IPS-18c (cell line): Measurements from ENCODE around the gene CPSF6.
"Not testable (repeated sequence)": the region's sequence is repeated elsewhere in the genome, so short reads cannot be mapped to it uniquely, and the experiment has no call there.

Source experiments
- H3K4me3 ChIP-seq: 2 replicates; pipeline ENCODE4 v1.7.0; 2013; ENCODE audit warnings: low read depth, mild to moderate bottlenecking, low read length, moderate library complexity; ENCODE audit not compliant: insufficient read depth
- H3K9me3 ChIP-seq: one replicate; pipeline ENCODE4 v1.6.1; 2013; ENCODE audit warnings: mild to moderate bottlenecking, low read length, moderate library complexity; ENCODE audit not compliant: control insufficient read depth, insufficient read depth

Gene CPSF6

GRCh38 chr12:69239352-69239921 is at the start of gene CPSF6:
Gene CPSF6, plus strand, starts transcription at chr12:69239569. Its CDS starts 78 bp downstream, at chr12:69239647.
- H3K4me3 ChIP-seq, result peak within 1 kb of the TSS; percentile 87
- H3K9me3 ChIP-seq, result no peaks in the 10 kb centered on the region

GRCh38 chr12:69196302-69197288 is 42.8 kb upstream of the CPSF6 start:
- no peak overlapping the region for H3K4me3 ChIP-seq
- H3K9me3 ChIP-seq, result peaks cover 4% of the 10 kb centered on the region

GRCh38 chr12:69199976-69200375 is 39.4 kb upstream of the CPSF6 start:
- H3K4me3 ChIP-seq, H3K9me3 ChIP-seq: not testable (repeated sequence)

GRCh38 chr12:69204191-69204590 is 35.2 kb upstream of the CPSF6 start:
- H3K4me3 ChIP-seq, result no peak overlapping the region
- H3K9me3 ChIP-seq, result peaks cover 3% of the 10 kb centered on the region

- H3K9me3 ChIP-seq, result no peaks in the 10 kb centered on the region
- H3K4me3 ChIP-seq, result no peak overlapping the region
Measured at GRCh38 chr12:69210661-69211060, 28.7 kb upstream of the CPSF6 start.

- no peak overlapping the region for H3K4me3 ChIP-seq
- H3K9me3 ChIP-seq, result no peaks in the 10 kb centered on the region
Measured at GRCh38 chr12:69211160-69211559, 28.2 kb upstream of the CPSF6 start.

- Histone ChIP-seq H3K4me3 (no peak overlapping the region), H3K9me3 (no peaks in the 10 kb centered on the region)
Measured at GRCh38 chr12:69214169-69214568, 25.2 kb upstream of the CPSF6 start.

- Histone ChIP-seq H3K9me3 (no peaks in the 10 kb centered on the region), H3K4me3 (no peak overlapping the region)
Measured at GRCh38 chr12:69225251-69225910, 14.0 kb upstream of the CPSF6 start.

GRCh38 chr12:69231479-69231878 is 7.9 kb upstream of the CPSF6 start:
- H3K4me3 ChIP-seq, result no peak overlapping the region
- peaks cover 4% of the 10 kb centered on the region for H3K9me3 ChIP-seq

GRCh38 chr12:69238589-69239351 is 599 bp upstream of the CPSF6 start:
- peak overlapping the region; percentile 65 for H3K4me3 ChIP-seq

GRCh38 chr12:69239922-69240630 is 707 bp downstream of the CPSF6 start:
- Histone ChIP-seq H3K9me3 (no peaks in the 10 kb centered on the region), H3K4me3 (peak overlapping the region; percentile 87)

More at GRCh38 chr12:69238589-69239351, 599 bp upstream of the CPSF6 start:
- H3K9me3 ChIP-seq, result no peaks in the 10 kb centered on the region

- Histone ChIP-seq H3K9me3 (no peaks in the 10 kb centered on the region), H3K4me3 (peak overlapping the region; percentile 87)
Measured at GRCh38 chr12:69240631-69240995, 1.2 kb downstream of the CPSF6 start.

GRCh38 chr12:69241438-69242092 is 2.2 kb downstream of the CPSF6 start:
- Histone ChIP-seq H3K9me3 (no peaks in the 10 kb centered on the region), H3K4me3 (peak overlapping the region; percentile 87)

GRCh38 chr12:69243099-69244084 is 4.0 kb downstream of the CPSF6 start:
- Histone ChIP-seq H3K9me3 (no peaks in the 10 kb centered on the region), H3K4me3 (no peak overlapping the region)

GRCh38 chr12:69247268-69248018 is 8.1 kb downstream of the CPSF6 start:
- Histone ChIP-seq H3K4me3 (no peak overlapping the region), H3K9me3 (no peaks in the 10 kb centered on the region)
